ENCODE measurements around the gene TIMM17B. TPM values are rescaled to one million over a fixed set of nuclear protein-coding genes. Genes with fewer than 3 reads are reported as not detected.

Gene TIMM17B
- total and polyA plus RNA-seq, 9 donors: 29.0 to 44.4 (median 34.4) TPM

DNA sequence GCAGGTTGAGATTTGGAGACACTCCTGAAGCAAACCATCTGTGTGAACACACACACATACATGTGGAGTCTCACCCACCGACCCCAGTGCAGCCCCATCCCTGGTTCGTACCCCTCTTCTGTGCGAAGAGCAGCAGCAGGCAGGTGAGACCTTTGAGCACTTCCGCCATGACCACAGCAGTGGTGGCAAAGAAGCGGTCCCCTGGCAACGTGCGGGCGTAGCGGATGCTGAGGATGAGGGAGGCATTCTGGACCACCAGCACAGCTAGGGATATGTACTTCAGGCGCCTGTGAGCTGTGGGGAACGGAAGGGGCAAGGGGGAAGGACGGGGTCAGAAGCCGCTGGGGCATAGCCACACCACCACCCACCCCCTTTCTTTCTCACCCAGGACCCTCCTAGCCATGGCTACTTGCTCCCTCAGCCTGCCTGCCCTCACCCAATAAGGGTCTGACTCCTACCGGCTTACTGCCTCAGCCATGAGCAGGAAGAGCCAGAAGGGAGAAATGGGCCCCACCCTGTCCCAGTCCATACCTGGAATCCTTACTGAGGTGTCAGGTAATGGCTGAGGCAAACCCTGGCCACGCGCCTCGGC is 12.2 kb upstream of the TIMM17B start:
- Histone ChIP-seq H3K9me3 (replicated peaks; ENCODE audit: control insufficient read depth, low read depth, low read length) (peaks cover 2% of the 10 kb centered on the region), H3K36me3 (ENCODE audit: control insufficient read depth, insufficient read depth, low read length) (peaks cover 12% of the 10 kb centered on the region), H3K27ac (ENCODE audit: low read length) (no peak overlapping the region), H3K27me3 (ENCODE audit: control insufficient read depth, insufficient read depth, low read length) (no peaks in the 10 kb centered on the region), H3K4me3 (ENCODE audit: low read length) (no peak overlapping the region), H3K4me1 (ENCODE audit: control insufficient read depth, insufficient read depth, low read length) (peaks cover 3% of the 10 kb centered on the region)
- DNase-seq: no peak
- 93% methylated on average over 10 of the region's 17 CpGs for WGBS (ENCODE audit: insufficient coverage)

DNA sequence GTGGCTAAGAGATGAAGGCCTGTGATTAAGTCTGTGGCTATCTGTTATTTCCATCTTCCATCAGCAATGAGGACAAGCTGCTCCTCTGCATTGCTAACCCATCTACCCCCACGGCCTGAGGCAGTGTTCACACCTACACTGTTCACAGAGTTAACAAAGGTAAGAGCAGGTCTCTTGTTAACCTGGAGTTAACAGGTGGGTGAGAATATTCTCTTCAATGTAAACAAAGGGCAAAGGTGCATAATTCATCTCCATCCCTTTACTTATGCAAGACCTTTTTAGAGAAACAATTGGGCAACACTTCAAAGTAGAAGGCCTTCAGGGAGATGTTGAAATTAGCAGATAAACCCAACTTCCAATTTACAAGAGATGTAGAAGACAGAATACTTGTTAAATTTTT is 11.0 kb upstream of the TIMM17B start:
- Histone ChIP-seq H3K27ac (ENCODE audit: low read length) (no peak overlapping the region), H3K36me3 (ENCODE audit: control insufficient read depth, insufficient read depth, low read length) (peaks cover 20% of the 10 kb centered on the region)
- no CpG with 5 or more reads among the region's 1 CpG for WGBS (ENCODE audit: insufficient coverage)

GRCh38 chrX:48905090-48905790 is 7.7 kb upstream of the TIMM17B start:
- H3K36me3 ChIP-seq (ENCODE audit: control insufficient read depth, insufficient read depth, low read length): peaks cover 37% of the 10 kb centered on the region

More for the DNA sequence above, 11.0 kb upstream of the TIMM17B start:
- H3K9me3 ChIP-seq (replicated peaks; ENCODE audit: control insufficient read depth, low read depth, low read length): peaks cover 2% of the 10 kb centered on the region
- peaks cover 3% of the 10 kb centered on the region for H3K4me1 ChIP-seq (ENCODE audit: control insufficient read depth, insufficient read depth, low read length)
- no peaks in the 10 kb centered on the region for H3K27me3 ChIP-seq (ENCODE audit: control insufficient read depth, insufficient read depth, low read length)
- DNase-seq: no peak
- H3K4me3 ChIP-seq (ENCODE audit: low read length): no peak overlapping the region

GRCh38 chrX:48904626-48905025 is 7.1 kb upstream of the TIMM17B start:
- Histone ChIP-seq H3K4me1 (ENCODE audit: control insufficient read depth, insufficient read depth, low read length) (no peaks in the 10 kb centered on the region), H3K4me3 (ENCODE audit: low read length) (no peak overlapping the region), H3K36me3 (ENCODE audit: control insufficient read depth, insufficient read depth, low read length) (peaks cover 37% of the 10 kb centered on the region), H3K9me3 (replicated peaks; ENCODE audit: control insufficient read depth, low read depth, low read length) (no peaks in the 10 kb centered on the region), H3K27ac (ENCODE audit: low read length) (no peak overlapping the region), H3K27me3 (ENCODE audit: control insufficient read depth, insufficient read depth, low read length) (no peaks in the 10 kb centered on the region)
- whole genome bisulfite sequencing (ENCODE audit: insufficient coverage): 80% methylated on average over 14 of the region's 14 CpGs
- no peak for DNase-seq

More at GRCh38 chrX:48905090-48905790, 7.7 kb upstream of the TIMM17B start:
- Histone ChIP-seq H3K9me3 (replicated peaks; ENCODE audit: control insufficient read depth, low read depth, low read length) (no peaks in the 10 kb centered on the region), H3K4me3 (ENCODE audit: low read length) (no peak overlapping the region), H3K4me1 (ENCODE audit: control insufficient read depth, insufficient read depth, low read length) (no peaks in the 10 kb centered on the region), H3K27ac (ENCODE audit: low read length) (no peak overlapping the region), H3K27me3 (ENCODE audit: control insufficient read depth, insufficient read depth, low read length) (no peaks in the 10 kb centered on the region)
- WGBS (ENCODE audit: insufficient coverage): 84% methylated on average over 18 of the region's 20 CpGs
- no peak for DNase-seq

DNA sequence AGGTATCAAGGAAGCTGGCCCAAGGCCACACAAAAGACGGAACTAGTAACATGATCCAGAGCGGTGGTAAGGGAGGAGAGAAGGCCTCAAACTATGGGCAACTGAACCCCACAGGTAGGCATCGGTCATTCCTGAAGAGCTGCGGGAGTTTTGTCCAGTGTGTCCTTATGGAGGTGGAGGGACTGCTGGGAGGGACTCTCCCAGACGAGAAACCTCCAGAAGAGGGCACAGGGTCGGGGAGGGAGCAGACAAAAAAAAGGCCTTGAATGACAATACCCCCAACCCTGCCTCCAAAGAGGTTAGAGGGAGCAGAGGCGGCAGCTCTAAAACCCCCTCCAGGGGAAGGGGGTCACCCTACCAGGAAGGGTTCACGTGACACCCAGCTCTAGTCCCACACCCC is 6.6 kb upstream of the TIMM17B start:
- DNase-seq: no peak
- Histone ChIP-seq H3K9me3 (replicated peaks; ENCODE audit: control insufficient read depth, low read depth, low read length) (no peaks in the 10 kb centered on the region), H3K27ac (ENCODE audit: low read length) (no peak overlapping the region), H3K27me3 (ENCODE audit: control insufficient read depth, insufficient read depth, low read length) (no peaks in the 10 kb centered on the region), H3K36me3 (ENCODE audit: control insufficient read depth, insufficient read depth, low read length) (peaks cover 37% of the 10 kb centered on the region), H3K4me3 (ENCODE audit: low read length) (no peak overlapping the region), H3K4me1 (ENCODE audit: control insufficient read depth, insufficient read depth, low read length) (no peaks in the 10 kb centered on the region)
- 68% methylated on average over 2 of the region's 8 CpGs for WGBS (ENCODE audit: insufficient coverage)

DNA sequence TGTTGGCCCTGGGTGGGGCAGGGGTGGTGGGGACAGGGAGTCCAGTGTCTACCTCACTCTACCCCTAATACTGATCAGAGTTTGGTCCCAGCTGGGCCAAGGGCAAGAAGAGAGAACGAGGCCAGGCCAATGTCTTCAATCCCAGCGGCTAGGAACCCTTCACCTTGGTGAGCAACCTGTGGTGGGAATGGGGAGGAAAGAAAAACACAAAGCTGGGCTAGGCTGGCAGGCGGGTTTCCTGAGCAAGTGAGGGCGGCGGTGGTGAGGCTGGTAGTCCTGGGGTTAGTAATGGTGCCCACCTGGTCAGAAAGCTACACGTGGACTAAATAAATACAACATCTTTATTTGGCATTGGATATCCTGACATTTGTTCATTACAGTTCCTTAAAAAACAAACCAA is 5.7 kb upstream of the TIMM17B start:
- Histone ChIP-seq H3K9me3 (replicated peaks; ENCODE audit: control insufficient read depth, low read depth, low read length) (no peaks in the 10 kb centered on the region), H3K27ac (ENCODE audit: low read length) (no peak overlapping the region), H3K36me3 (ENCODE audit: control insufficient read depth, insufficient read depth, low read length) (peaks cover 37% of the 10 kb centered on the region), H3K4me1 (ENCODE audit: control insufficient read depth, insufficient read depth, low read length) (peaks cover 8% of the 10 kb centered on the region), H3K4me3 (ENCODE audit: low read length) (no peak overlapping the region), H3K27me3 (ENCODE audit: control insufficient read depth, insufficient read depth, low read length) (no peaks in the 10 kb centered on the region)
- WGBS (ENCODE audit: insufficient coverage): no CpG with 5 or more reads among the region's 6 CpGs
- no peak for DNase-seq

- Histone ChIP-seq H3K27me3 (ENCODE audit: control insufficient read depth, insufficient read depth, low read length) (no peaks in the 10 kb centered on the region), H3K4me3 (ENCODE audit: low read length) (no peak overlapping the region), H3K9me3 (replicated peaks; ENCODE audit: control insufficient read depth, low read depth, low read length) (no peaks in the 10 kb centered on the region), H3K36me3 (ENCODE audit: control insufficient read depth, insufficient read depth, low read length) (peaks cover 37% of the 10 kb centered on the region), H3K4me1 (ENCODE audit: control insufficient read depth, insufficient read depth, low read length) (peaks cover 8% of the 10 kb centered on the region), H3K27ac (ENCODE audit: low read length) (no peak overlapping the region)
- no peak for DNase-seq
- 76% methylated on average over 14 of the region's 14 CpGs for WGBS (ENCODE audit: insufficient coverage)
These were observed 5.2 kb upstream of the TIMM17B start for GRCh38 chrX:48902776-48903175.

DNA sequence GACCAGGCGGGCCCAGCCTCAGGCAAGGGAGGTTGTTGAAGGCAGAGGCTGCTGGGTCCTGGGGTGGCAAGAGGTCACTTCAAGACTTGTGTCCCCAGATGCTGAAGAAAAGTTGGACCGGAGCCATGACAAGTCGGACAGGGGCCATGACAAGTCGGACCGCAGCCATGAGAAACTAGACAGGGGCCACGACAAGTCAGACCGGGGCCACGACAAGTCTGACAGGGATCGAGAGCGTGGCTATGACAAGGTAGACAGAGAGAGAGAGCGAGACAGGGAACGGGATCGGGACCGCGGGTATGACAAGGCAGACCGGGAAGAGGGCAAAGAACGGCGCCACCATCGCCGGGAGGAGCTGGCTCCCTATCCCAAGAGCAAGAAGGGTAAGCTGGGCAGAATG is 4.6 kb upstream of the TIMM17B start:
- Histone ChIP-seq H3K27me3 (ENCODE audit: control insufficient read depth, insufficient read depth, low read length) (no peaks in the 10 kb centered on the region), H3K4me1 (ENCODE audit: control insufficient read depth, insufficient read depth, low read length) (peaks cover 8% of the 10 kb centered on the region), H3K9me3 (replicated peaks; ENCODE audit: control insufficient read depth, low read depth, low read length) (no peaks in the 10 kb centered on the region), H3K4me3 (ENCODE audit: low read length) (no peak overlapping the region), H3K27ac (ENCODE audit: low read length) (no peak overlapping the region), H3K36me3 (ENCODE audit: control insufficient read depth, insufficient read depth, low read length) (peaks cover 37% of the 10 kb centered on the region)
- WGBS (ENCODE audit: insufficient coverage): 93% methylated on average over 20 of the region's 20 CpGs
- no peak for DNase-seq

DNA sequence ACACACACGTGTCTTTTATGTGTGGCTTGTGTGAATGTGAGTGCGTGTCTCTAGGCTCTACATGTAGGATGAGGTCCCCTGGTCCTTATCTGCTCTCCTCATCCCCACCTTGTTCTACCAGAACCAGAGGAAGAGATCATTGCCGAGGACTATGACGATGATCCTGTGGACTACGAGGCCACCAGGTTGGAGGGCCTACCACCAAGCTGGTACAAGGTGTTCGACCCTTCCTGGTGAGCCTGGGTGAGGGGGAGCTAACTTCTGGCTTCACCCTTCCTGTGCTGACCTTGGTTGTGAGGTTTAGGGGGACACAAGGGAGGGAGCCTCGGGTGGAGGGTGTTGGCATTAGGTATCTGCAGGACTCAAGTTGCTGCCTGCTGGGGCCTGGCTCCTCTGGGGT is 3.5 kb upstream of the TIMM17B start:
- 42% methylated on average over 2 of the region's 7 CpGs for WGBS (ENCODE audit: insufficient coverage)
- H3K4me3 ChIP-seq (ENCODE audit: low read length): no peak overlapping the region
- H3K9me3 ChIP-seq (replicated peaks; ENCODE audit: control insufficient read depth, low read depth, low read length): no peaks in the 10 kb centered on the region
- H3K27me3 ChIP-seq (ENCODE audit: control insufficient read depth, insufficient read depth, low read length): no peaks in the 10 kb centered on the region
- no peak overlapping the region for H3K27ac ChIP-seq (ENCODE audit: low read length)
- peaks cover 15% of the 10 kb centered on the region for H3K4me1 ChIP-seq (ENCODE audit: control insufficient read depth, insufficient read depth, low read length)
- no peak for DNase-seq
- H3K36me3 ChIP-seq (ENCODE audit: control insufficient read depth, insufficient read depth, low read length): peaks cover 34% of the 10 kb centered on the region

- DNase-seq: no peak
- no peak overlapping the region for H3K27ac ChIP-seq (ENCODE audit: low read length)
- H3K27me3 ChIP-seq (ENCODE audit: control insufficient read depth, insufficient read depth, low read length): no peaks in the 10 kb centered on the region
- no peak overlapping the region for H3K4me3 ChIP-seq (ENCODE audit: low read length)
- H3K4me1 ChIP-seq (ENCODE audit: control insufficient read depth, insufficient read depth, low read length): peaks cover 15% of the 10 kb centered on the region
- peaks cover 28% of the 10 kb centered on the region for H3K36me3 ChIP-seq (ENCODE audit: control insufficient read depth, insufficient read depth, low read length)
- 83% methylated on average over 3 of the region's 8 CpGs for whole genome bisulfite sequencing (ENCODE audit: insufficient coverage)
- H3K9me3 ChIP-seq (replicated peaks; ENCODE audit: control insufficient read depth, low read depth, low read length): no peaks in the 10 kb centered on the region
These were observed 1.5 kb upstream of the TIMM17B start for GRCh38 chrX:48899078-48899410.
